ENCODE measurements around the gene ZNF777.
"Not testable (repeated sequence)": the region's sequence is repeated elsewhere in the genome, so short reads cannot be mapped to it uniquely, and the experiment has no call there.

ZNF777 gene

DNA sequence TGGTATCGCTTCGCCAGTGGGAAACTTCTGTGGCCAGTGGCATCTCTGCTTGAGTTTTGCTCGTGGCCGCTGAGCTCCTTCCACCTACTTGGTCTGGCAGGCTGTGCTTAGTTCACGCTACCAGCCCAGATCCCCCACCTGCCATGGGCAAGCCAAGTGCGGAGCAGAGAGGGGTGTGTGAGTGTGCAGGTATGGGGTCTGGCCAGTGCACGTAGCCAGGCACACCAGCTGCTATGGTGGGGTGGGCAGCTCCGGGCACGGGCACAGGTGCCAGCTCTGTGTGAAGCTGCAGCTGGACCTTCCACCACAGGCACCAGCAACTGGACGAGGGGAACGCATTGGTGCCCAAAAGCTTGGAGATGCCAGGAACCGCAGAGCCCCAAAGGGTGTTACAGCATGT, 56.5 kb downstream of the ZNF777 start:
- H4K91ac ChIP-seq (ENCODE audit: low read depth, low read length): no peak overlapping the region
- no peak overlapping the region for H2BK120ac ChIP-seq (ENCODE audit: insufficient read depth, low read length, poor library complexity)
- no peak overlapping the region for H2AK5ac ChIP-seq (ENCODE audit: low read length)
- no peak overlapping the region for H4K8ac ChIP-seq (ENCODE audit: low read depth, low read length)
- no CpG with 5 or more reads among the region's 12 CpGs for WGBS (ENCODE audit: extremely low coverage, insufficient coverage, insufficient read length)
- no peak overlapping the region for H2AFZ ChIP-seq (ENCODE audit: insufficient read depth, low read length, poor library complexity)
- H3K4ac ChIP-seq (ENCODE audit: low read depth, low read length): no peak overlapping the region
- H4K12ac ChIP-seq (ENCODE audit: low read depth, low read length): no peak overlapping the region
- H3K14ac ChIP-seq (ENCODE audit: low read length): no peak overlapping the region
- H3K9ac ChIP-seq (ENCODE audit: low read length): no peak overlapping the region
- H3K9me3 ChIP-seq (ENCODE audit: insufficient read depth, low read depth, low read length): peaks cover 4% of the 10 kb centered on the region
- H3K23ac ChIP-seq (ENCODE audit: low read length): no peak overlapping the region
- no peaks in the 10 kb centered on the region for H3K79me1 ChIP-seq (ENCODE audit: low read length)
- no peak overlapping the region for H2BK5ac ChIP-seq (ENCODE audit: low read depth, low read length, poor library complexity)
- no peak overlapping the region for H3K4me3 ChIP-seq (ENCODE audit: low read depth, low read length)
- H3K4me2 ChIP-seq (ENCODE audit: low read length): no peak overlapping the region
- no peak for DNase-seq
- H3K79me2 ChIP-seq (ENCODE audit: control insufficient read depth, insufficient read depth, low read length, poor library complexity): no peaks in the 10 kb centered on the region
- no peak overlapping the region for H2BK12ac ChIP-seq (ENCODE audit: low read length)
- H3K36me3 ChIP-seq (ENCODE audit: control insufficient read depth in 1 of 2, insufficient read depth in 2 of 2, low read length in 2 of 2): no peaks in the 10 kb centered on the region
- no peak overlapping the region for H3K27ac ChIP-seq (ENCODE audit: low read depth, low read length)
- no peaks in the 10 kb centered on the region for H3K4me1 ChIP-seq (ENCODE audit: control insufficient read depth in 1 of 2, insufficient read depth in 2 of 2, low read length in 2 of 2)
- no peak overlapping the region for H3K18ac ChIP-seq (ENCODE audit: low read length)
- H3K27me3 ChIP-seq (ENCODE audit: insufficient read depth, low read length): no peaks in the 10 kb centered on the region

DNA sequence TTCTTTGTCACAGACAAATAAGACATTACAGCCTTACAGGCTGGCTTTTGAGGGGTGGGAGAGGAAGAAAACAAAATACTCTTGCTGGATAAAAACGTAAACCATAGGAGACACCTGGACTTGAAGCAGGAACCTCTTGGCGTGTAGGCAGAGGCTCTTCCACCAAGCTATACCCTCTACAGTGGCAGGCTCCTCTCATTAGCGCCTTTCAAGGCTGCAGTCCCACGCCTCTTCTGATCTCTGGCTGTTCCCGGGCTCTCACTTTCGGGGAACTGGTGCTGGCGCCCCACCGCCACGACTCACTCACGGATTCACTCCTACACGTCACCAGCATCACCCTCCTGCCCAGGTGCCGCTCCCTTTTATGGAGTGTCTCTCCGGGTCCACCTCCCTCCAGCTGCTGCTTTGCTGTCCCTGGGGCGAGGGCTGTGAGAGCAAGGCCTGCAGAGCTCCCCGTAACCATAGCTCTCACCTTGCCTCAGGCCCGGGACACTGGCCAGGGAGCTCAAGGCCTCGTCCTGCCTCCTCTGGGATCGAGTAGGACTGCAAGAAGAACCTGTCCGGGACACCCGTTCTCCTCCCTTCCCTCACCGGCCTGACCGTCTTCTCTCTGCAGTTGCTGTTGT, 62.6 kb downstream of the ZNF777 start:
- Histone ChIP-seq H2BK12ac (ENCODE audit: low read length) (no peak overlapping the region), H3K9ac (ENCODE audit: low read length) (no peak overlapping the region), H4K8ac (ENCODE audit: low read depth, low read length) (no peak overlapping the region), H3K27me3 (ENCODE audit: insufficient read depth, low read length) (no peaks in the 10 kb centered on the region), H2AFZ (ENCODE audit: insufficient read depth, low read length, poor library complexity) (no peak overlapping the region), H3K4me1 (ENCODE audit: control insufficient read depth in 1 of 2, insufficient read depth in 2 of 2, low read length in 2 of 2) (no peaks in the 10 kb centered on the region), H3K27ac (ENCODE audit: low read depth, low read length) (no peak overlapping the region), H3K18ac (ENCODE audit: low read length) (no peak overlapping the region), H4K91ac (ENCODE audit: low read depth, low read length) (no peak overlapping the region), H3K9me3 (ENCODE audit: insufficient read depth, low read depth, low read length) (peaks cover 5% of the 10 kb centered on the region), H2BK5ac (ENCODE audit: low read depth, low read length, poor library complexity) (no peak overlapping the region), H2AK5ac (ENCODE audit: low read length) (no peak overlapping the region), H3K79me2 (ENCODE audit: control insufficient read depth, insufficient read depth, low read length, poor library complexity) (no peaks in the 10 kb centered on the region), H3K79me1 (ENCODE audit: low read length) (no peaks in the 10 kb centered on the region), H3K36me3 (ENCODE audit: control insufficient read depth in 1 of 2, insufficient read depth in 2 of 2, low read length in 2 of 2) (no peaks in the 10 kb centered on the region), H2BK120ac (ENCODE audit: insufficient read depth, low read length, poor library complexity) (no peak overlapping the region), H3K4me2 (ENCODE audit: low read length) (no peak overlapping the region), H3K14ac (ENCODE audit: low read length) (no peak overlapping the region), H3K4me3 (ENCODE audit: low read depth, low read length) (no peak overlapping the region), H3K23ac (ENCODE audit: low read length) (no peak overlapping the region), H3K4ac (ENCODE audit: low read depth, low read length) (no peak overlapping the region), H4K12ac (ENCODE audit: low read depth, low read length) (no peak overlapping the region)
- WGBS (ENCODE audit: extremely low coverage, insufficient coverage, insufficient read length): no CpG with 5 or more reads among the region's 22 CpGs
- DNase-seq: no peak

DNA sequence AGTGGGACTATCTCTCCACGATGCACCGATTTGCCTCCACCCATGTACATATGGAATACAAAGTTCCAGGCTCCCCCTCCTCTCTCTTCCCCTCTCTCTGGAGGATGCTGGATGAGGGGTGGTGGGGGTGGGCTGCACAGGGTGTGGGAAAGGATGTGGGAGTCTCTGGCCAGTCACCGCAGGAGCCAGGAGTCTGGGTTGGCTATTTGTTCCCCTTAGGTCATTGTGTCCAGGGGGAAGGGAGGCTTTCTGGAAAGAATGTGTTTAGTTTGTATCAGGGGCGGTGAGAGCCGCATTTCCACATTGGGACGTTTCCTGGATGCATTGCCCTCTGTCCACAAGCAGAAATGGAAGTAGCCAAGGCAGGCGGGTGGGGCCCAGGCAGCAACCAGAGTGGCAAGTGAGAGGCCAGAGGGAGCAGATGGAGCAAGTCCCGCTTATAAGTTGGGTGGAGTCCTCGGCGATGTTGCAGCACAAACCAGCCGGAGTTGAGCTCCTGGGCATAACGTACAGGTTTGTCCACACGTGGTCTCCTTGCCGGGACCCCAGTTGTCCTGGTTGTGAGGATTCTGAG, 63.3 kb downstream of the ZNF777 start:
- H3K9ac ChIP-seq (ENCODE audit: low read length): no peak overlapping the region
- no peak overlapping the region for H3K18ac ChIP-seq (ENCODE audit: low read length)
- no peak overlapping the region for H3K27ac ChIP-seq (ENCODE audit: low read depth, low read length)
- no peak overlapping the region for H3K14ac ChIP-seq (ENCODE audit: low read length)
- no peak overlapping the region for H4K91ac ChIP-seq (ENCODE audit: low read depth, low read length)
- H3K27me3 ChIP-seq (ENCODE audit: insufficient read depth, low read length): no peaks in the 10 kb centered on the region
- no peak overlapping the region for H2BK5ac ChIP-seq (ENCODE audit: low read depth, low read length, poor library complexity)
- no peak overlapping the region for H4K8ac ChIP-seq (ENCODE audit: low read depth, low read length)
- no peaks in the 10 kb centered on the region for H3K79me2 ChIP-seq (ENCODE audit: control insufficient read depth, insufficient read depth, low read length, poor library complexity)
- no peak for DNase-seq
- no peak overlapping the region for H3K4me3 ChIP-seq (ENCODE audit: low read depth, low read length)
- no peak overlapping the region for H3K23ac ChIP-seq (ENCODE audit: low read length)
- no peak overlapping the region for H2AK5ac ChIP-seq (ENCODE audit: low read length)
- H3K9me3 ChIP-seq (ENCODE audit: insufficient read depth, low read depth, low read length): peaks cover 5% of the 10 kb centered on the region
- H3K36me3 ChIP-seq (ENCODE audit: control insufficient read depth in 1 of 2, insufficient read depth in 2 of 2, low read length in 2 of 2): no peaks in the 10 kb centered on the region
- WGBS (ENCODE audit: extremely low coverage, insufficient coverage, insufficient read length): no CpG with 5 or more reads among the region's 14 CpGs
- no peak overlapping the region for H2BK12ac ChIP-seq (ENCODE audit: low read length)
- H4K12ac ChIP-seq (ENCODE audit: low read depth, low read length): no peak overlapping the region
- H2BK120ac ChIP-seq (ENCODE audit: insufficient read depth, low read length, poor library complexity): no peak overlapping the region
- H3K4me1 ChIP-seq (ENCODE audit: control insufficient read depth in 1 of 2, insufficient read depth in 2 of 2, low read length in 2 of 2): no peaks in the 10 kb centered on the region
- H2AFZ ChIP-seq (ENCODE audit: insufficient read depth, low read length, poor library complexity): no peak overlapping the region
- H3K4me2 ChIP-seq (ENCODE audit: low read length): no peak overlapping the region
- H3K4ac ChIP-seq (ENCODE audit: low read depth, low read length): no peak overlapping the region
- H3K79me1 ChIP-seq (ENCODE audit: low read length): no peaks in the 10 kb centered on the region

GRCh38 chr7:149388550-149389335, 72.1 kb downstream of the ZNF777 start:
- not testable (repeated sequence) for H3K14ac ChIP-seq (ENCODE audit: low read length); H2AFZ ChIP-seq (ENCODE audit: insufficient read depth, low read length, poor library complexity); H3K79me1 ChIP-seq (ENCODE audit: low read length); H3K4ac ChIP-seq (ENCODE audit: low read depth, low read length); H2AK5ac ChIP-seq (ENCODE audit: low read length); H3K4me3 ChIP-seq (ENCODE audit: low read depth, low read length); H3K9ac ChIP-seq (ENCODE audit: low read length); H3K36me3 ChIP-seq (ENCODE audit: control insufficient read depth in 1 of 2, insufficient read depth in 2 of 2, low read length in 2 of 2); H2BK12ac ChIP-seq (ENCODE audit: low read length); H4K8ac ChIP-seq (ENCODE audit: low read depth, low read length); H4K91ac ChIP-seq (ENCODE audit: low read depth, low read length); H4K12ac ChIP-seq (ENCODE audit: low read depth, low read length); H3K23ac ChIP-seq (ENCODE audit: low read length); H3K18ac ChIP-seq (ENCODE audit: low read length); H3K9me3 ChIP-seq (ENCODE audit: insufficient read depth, low read depth, low read length); H3K27me3 ChIP-seq (ENCODE audit: insufficient read depth, low read length); H3K4me1 ChIP-seq (ENCODE audit: control insufficient read depth in 1 of 2, insufficient read depth in 2 of 2, low read length in 2 of 2); H3K4me2 ChIP-seq (ENCODE audit: low read length); H2BK5ac ChIP-seq (ENCODE audit: low read depth, low read length, poor library complexity); H2BK120ac ChIP-seq (ENCODE audit: insufficient read depth, low read length, poor library complexity); H3K79me2 ChIP-seq (ENCODE audit: control insufficient read depth, insufficient read depth, low read length, poor library complexity); H3K27ac ChIP-seq (ENCODE audit: low read depth, low read length)
- peak in 1 of 2 donors; percentile 71 for DNase-seq
- WGBS (ENCODE audit: extremely low coverage, insufficient coverage, insufficient read length): no CpG with 5 or more reads among the region's 6 CpGs
